Lung (tissue), 12 donors: Measurements from ENCODE around the gene RPL35. TPM values are rescaled to one million over a fixed set of nuclear protein-coding genes. Genes with fewer than 3 reads are reported as not detected.

Source experiments
- ATAC-seq: fragments of 200-7000 bp; cut with Tn5 transposase; one replicate; pipeline ENCODE4 v1.9.1; 2020; ENCODE audit warnings: moderate number of reproducible peaks; ENCODE audit not compliant: insufficient read depth, low FRiP score
- DNase-seq, 3 donors: peaks; one replicate each; pipeline ENCODE4 v3.0.0-alpha.2; 2013 to 2017
- H3K27ac ChIP-seq, 2 donors: one replicate each; pipeline ENCODE4 v1.5.1; 2013; ENCODE audit warnings: mild to moderate bottlenecking in 2 of 2, moderate library complexity in 2 of 2, control low read depth in 1 of 2, inconsistent platforms in 1 of 2, low read depth in 1 of 2, low read length in 1 of 2
- H3K27me3 ChIP-seq, 3 donors: one replicate each; pipeline ENCODE4 v1.5.1; 2013; ENCODE audit warnings: low read length in 2 of 3; ENCODE audit not compliant: control insufficient read depth in 3 of 3, insufficient read depth in 3 of 3
- H3K36me3 ChIP-seq, 4 donors: one replicate each; pipeline ENCODE4 v1.5.1; 2013; ENCODE audit warnings: low read length in 4 of 4, mild to moderate bottlenecking in 1 of 4, moderate library complexity in 1 of 4; ENCODE audit not compliant: control insufficient read depth in 4 of 4, insufficient read depth in 4 of 4
- H3K4me1 ChIP-seq, 5 donors: one replicate each; pipeline ENCODE4 v1.5.1; 2013; ENCODE audit warnings: low read length in 5 of 5, mild to moderate bottlenecking in 2 of 5, moderate library complexity in 1 of 5; ENCODE audit not compliant: control insufficient read depth in 5 of 5, insufficient read depth in 5 of 5
- H3K4me3 ChIP-seq: one replicate; pipeline ENCODE4 v1.5.1; 2013; ENCODE audit warnings: mild to moderate bottlenecking, control low read depth, moderate library complexity
- H3K9ac ChIP-seq, 2 donors: one replicate each; pipeline ENCODE4 v1.5.1; 2013; ENCODE audit warnings: low read length in 2 of 2, control low read depth in 1 of 2; ENCODE audit not compliant: insufficient read depth in 1 of 2
- H3K9me3 ChIP-seq, 4 donors: one replicate each; pipeline ENCODE4 v1.5.1; 2013; ENCODE audit warnings: low read length in 3 of 4, mild to moderate bottlenecking in 1 of 4, moderate library complexity in 1 of 4; ENCODE audit not compliant: control insufficient read depth in 4 of 4, insufficient read depth in 3 of 4
- WGBS, 2 donors: extraction: QIAGEN DNeasy Blood & Tissue Kit; methylation state at CpG; one replicate each; pipeline ENCODE4 v1.1.7; 2013; 5-methylcytosine and 5-hydroxymethylcytosine counted together
- polyA plus RNA-seq, 2 donors: library from polyadenylated mRNA; stranded (reverse); fragments of 200-250 nt; gene quantifications; one replicate each; pipeline ENCODE4 v1.2.1, GENCODE V29; 2013
- total RNA-seq, 2 donors: library from RNA; depleted of rRNA in 1 of 2; stranded (reverse); fragments of >200 nt in 1 of 2; gene quantifications; one replicate each; pipeline ENCODE4 v1.2.1, GENCODE V29; 2014 to 2021
- TF ChIP-seq, protein P1 (sequence below): IDR thresholded peaks from 2 replicates; pipeline ENCODE4 v1.5.1; 2012; ENCODE audit warnings: mild to moderate bottlenecking; ENCODE audit errors: control extremely low read depth, extremely low read depth
- donor health status: control.
- donor health status: control.
- donor health status: Bipolar disorder and iron deficiency.
- donor health status: healthy.
- donor health status: DM: yes; HTN: yes; CAD: no.

The RPL35 gene
- total and polyA plus RNA-seq, 4 donors, result 758 to 5,305 (median 1,775) TPM

DNA sequence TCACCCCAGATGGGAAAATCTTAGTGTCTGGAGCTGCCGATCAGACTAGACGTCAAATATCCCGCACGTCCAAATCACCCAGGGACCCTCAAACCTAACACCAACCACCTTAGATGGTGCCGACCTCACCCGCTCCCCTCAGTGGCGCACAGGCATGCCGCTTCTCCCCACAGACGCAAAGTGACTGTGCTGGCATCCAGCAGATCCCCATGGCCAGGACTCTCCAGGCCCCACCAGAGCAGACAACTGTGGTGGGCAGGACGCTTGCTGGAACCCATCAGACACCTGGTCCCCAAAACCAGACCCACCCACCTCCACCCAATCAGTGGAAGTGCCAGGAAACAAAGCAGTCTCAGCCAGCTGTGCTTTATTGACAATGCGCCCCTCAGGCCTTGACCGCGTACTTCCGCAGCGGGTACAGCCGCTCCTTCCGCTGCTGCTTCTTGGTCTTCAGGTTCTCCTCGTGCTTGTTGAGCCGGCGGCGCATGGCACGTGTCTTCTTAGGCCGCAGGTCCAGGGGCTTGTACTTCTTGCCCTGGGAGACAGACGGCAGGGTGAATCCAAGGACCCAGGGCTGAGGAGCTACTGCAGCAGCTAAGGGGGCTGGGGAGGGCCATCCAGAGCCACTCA is 4.1 kb downstream of the RPL35 start:
- Histone ChIP-seq H3K27me3 (no peaks in the 10 kb centered on the region), H3K9ac (no peak overlapping the region), H3K9me3 (no peaks in the 10 kb centered on the region), H3K4me3 (no peak overlapping the region), H3K27ac (no peak overlapping the region), H3K4me1 (peaks cover 8 to 21% (median 13%) of the 10 kb centered on the region in 5 donors), H3K36me3 (peaks cover 17 to 44% (median 29%) of the 10 kb centered on the region in 4 donors)
- 90 to 91% methylated on average over 24 of the region's 24 CpGs for WGBS, 2 donors
- TF ChIP-seq, protein P1, sequence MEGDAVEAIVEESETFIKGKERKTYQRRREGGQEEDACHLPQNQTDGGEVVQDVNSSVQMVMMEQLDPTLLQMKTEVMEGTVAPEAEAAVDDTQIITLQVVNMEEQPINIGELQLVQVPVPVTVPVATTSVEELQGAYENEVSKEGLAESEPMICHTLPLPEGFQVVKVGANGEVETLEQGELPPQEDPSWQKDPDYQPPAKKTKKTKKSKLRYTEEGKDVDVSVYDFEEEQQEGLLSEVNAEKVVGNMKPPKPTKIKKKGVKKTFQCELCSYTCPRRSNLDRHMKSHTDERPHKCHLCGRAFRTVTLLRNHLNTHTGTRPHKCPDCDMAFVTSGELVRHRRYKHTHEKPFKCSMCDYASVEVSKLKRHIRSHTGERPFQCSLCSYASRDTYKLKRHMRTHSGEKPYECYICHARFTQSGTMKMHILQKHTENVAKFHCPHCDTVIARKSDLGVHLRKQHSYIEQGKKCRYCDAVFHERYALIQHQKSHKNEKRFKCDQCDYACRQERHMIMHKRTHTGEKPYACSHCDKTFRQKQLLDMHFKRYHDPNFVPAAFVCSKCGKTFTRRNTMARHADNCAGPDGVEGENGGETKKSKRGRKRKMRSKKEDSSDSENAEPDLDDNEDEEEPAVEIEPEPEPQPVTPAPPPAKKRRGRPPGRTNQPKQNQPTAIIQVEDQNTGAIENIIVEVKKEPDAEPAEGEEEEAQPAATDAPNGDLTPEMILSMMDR, result no peak
- no peak for ATAC-seq
- no peak for DNase-seq

DNA sequence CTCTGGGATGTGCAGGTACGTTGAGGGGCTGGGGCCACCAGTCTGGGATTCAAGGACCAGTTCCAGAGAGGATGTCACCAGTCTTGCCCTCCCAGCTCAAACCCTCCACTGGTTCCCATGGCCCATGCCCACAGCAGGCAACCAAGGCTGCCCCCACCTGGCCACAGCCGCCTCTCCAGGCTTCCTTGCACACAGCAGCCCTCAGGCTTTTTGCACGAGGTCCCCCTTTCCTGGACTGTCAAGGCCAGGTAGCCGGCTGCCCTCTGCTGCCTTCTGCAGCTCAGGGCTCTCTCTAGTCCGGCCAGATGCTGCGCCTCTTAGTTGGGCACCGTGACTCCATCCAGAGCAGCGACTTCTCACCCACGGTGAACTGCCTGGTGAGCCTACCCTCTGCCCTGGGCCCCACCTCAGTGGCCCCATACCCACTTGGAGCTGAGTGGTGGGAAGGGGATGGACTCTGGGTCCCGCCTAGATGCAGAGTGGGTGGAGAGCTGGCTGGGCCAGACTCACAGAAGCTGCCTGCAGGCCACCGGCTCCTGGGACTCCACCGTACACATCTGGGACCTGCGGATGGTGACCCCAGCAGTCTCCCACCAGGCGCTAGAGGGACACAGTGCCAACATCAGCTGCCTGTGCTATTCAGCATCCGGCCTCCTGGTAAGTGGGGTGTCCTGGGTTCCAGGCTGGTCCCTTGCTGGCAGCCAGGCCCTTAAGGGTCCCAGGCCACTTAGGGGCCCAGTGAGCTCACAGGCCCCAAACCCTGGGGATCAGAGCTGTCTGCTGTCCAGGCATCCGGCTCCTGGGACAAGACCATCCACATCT is 5.6 kb downstream of the RPL35 start:
- TF ChIP-seq, protein P1, result no peak
- Histone ChIP-seq H3K27ac (no peak overlapping the region), H3K36me3 (peaks cover 17 to 44% (median 29%) of the 10 kb centered on the region in 4 donors), H3K4me3 (no peak overlapping the region), H3K27me3 (no peaks in the 10 kb centered on the region), H3K4me1 (peaks cover 8 to 22% (median 13%) of the 10 kb centered on the region in 5 donors), H3K9ac (no peak overlapping the region), H3K9me3 (no peaks in the 10 kb centered on the region)
- DNase-seq (no peak), ATAC-seq (no peak)
- WGBS, 2 donors, result 72 to 73% methylated on average over 16 of the region's 16 CpGs

DNA sequence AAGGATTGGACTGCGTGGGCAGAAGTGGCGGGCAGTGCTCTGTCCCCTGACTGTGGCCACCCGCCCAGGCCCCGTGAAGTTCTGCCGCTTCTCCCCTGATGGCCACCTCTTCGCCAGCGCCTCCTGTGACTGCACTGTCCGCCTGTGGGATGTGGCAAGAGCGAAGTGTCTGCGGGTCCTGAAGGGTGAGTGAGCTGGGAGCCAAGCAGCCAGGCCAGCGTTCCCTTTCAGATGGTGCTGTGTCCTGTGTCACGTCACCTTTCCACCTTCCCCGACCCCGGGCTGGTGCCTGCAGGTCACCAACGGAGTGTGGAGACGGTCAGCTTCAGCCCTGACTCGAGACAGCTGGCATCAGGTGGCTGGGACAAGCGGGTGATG is 6.2 kb downstream of the RPL35 start:
- peaks cover 17 to 43% (median 24%) of the 10 kb centered on the region in 4 donors for H3K36me3 ChIP-seq
- peaks cover 5 to 16% (median 10%) of the 10 kb centered on the region in 5 donors for H3K4me1 ChIP-seq
- no peaks in the 10 kb centered on the region for H3K27me3 ChIP-seq
- no peaks in the 10 kb centered on the region for H3K9me3 ChIP-seq
- TF ChIP-seq, protein P1, result no peak
- DNase-seq, result no peak
- no peak overlapping the region for H3K9ac ChIP-seq
- WGBS, 2 donors, result 86 to 89% methylated on average over 18 of the region's 18 CpGs
- no peak overlapping the region for H3K27ac ChIP-seq
- no peak overlapping the region for H3K4me3 ChIP-seq
- ATAC-seq, result no peak
